ENCODE results near the gene PGAP1.

DNA sequence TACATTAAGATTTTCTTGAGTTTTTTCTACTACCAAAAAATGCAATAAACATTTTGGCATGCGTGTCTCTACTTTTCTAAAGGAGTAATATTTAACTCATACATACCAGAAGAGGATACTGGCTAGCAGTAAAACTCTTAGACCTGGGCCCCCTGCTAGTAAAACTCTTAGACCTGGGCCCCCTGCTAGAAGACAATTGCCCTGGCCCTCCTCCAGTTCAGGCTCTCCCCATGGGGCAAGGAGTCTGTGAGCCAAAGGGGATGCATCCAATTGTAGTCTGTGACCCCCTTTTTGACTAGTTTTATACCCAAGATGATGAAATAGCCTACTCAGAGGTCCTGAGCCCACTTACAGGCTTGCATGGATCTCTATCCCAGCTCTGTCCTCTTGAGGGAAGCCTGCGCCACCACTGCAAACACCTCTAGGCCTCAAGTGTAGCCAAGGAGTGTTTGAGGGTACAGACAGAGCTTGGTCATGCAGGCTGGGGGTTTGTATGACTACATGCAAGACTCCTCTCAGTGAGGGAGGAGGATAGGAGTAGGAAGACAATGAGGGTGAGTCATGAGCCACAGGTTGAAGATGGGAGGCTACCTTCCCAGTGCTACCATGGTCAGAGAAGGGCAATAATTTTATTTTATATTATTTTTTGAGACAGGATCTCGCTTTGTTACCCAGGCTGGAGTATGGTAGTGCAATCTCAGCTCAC is 45.2 kb upstream of the PGAP1 start:
- no peak for TF ChIP-seq CTCF (conservative IDR thresholded peaks at IDR 0.05)
- TF ChIP-seq EZH2 (IDR thresholded peaks at IDR 0.05; ENCODE audit: low read depth): no peak
